ENCODE data around the gene IGFBP3. TPM values are rescaled to one million over a fixed set of nuclear protein-coding genes. Genes with fewer than 3 reads are reported as not detected.

IGFBP3 gene
- total and polyA plus RNA-seq, 2 experiments from 2014 or later = 11.2 to 11.3 TPM

DNA sequence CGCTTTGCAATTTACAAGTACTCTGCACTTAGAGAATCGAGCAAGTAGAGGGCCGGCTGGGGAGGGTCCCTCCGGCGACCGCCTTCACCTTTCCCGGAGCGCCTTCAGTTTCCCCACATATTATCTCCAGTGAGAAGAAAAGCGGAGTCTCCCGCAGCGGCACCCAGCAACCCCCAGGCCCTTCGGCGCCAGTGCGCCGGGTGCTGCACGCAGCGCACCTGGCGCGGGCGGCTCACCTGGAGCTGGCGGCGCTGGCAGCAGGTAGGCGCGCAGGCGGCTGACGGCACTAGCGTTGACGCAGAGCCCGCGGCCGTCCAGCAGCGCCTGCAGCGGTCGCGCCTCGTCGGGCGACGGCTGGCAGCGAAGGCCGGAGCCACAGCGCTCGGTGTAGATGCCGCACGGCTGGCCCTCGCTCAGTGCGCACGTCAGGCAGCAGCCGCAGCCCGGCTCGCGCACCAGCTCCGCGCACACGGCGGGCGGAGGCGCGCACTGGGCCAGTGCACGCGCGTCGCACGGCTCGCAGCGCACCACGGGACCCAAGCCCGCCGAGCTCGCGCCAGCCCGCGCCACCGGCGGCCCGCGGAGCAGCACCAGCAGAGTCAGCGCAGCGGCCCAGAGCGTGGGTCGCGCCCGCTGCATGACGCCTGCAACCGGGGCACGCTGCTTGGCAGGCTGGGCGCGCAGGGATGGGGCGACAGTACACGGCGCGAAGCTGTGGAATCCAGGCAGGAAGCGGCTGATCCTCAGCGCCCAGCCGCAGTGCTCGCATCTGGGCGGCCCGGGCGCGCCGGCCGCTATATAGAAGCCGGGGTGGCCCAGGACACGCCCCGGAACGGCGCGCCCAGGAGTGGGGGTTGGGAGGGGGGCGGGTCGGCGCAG, at the start of gene IGFBP3 (continued):
- TF ChIP-seq, protein P1, sequence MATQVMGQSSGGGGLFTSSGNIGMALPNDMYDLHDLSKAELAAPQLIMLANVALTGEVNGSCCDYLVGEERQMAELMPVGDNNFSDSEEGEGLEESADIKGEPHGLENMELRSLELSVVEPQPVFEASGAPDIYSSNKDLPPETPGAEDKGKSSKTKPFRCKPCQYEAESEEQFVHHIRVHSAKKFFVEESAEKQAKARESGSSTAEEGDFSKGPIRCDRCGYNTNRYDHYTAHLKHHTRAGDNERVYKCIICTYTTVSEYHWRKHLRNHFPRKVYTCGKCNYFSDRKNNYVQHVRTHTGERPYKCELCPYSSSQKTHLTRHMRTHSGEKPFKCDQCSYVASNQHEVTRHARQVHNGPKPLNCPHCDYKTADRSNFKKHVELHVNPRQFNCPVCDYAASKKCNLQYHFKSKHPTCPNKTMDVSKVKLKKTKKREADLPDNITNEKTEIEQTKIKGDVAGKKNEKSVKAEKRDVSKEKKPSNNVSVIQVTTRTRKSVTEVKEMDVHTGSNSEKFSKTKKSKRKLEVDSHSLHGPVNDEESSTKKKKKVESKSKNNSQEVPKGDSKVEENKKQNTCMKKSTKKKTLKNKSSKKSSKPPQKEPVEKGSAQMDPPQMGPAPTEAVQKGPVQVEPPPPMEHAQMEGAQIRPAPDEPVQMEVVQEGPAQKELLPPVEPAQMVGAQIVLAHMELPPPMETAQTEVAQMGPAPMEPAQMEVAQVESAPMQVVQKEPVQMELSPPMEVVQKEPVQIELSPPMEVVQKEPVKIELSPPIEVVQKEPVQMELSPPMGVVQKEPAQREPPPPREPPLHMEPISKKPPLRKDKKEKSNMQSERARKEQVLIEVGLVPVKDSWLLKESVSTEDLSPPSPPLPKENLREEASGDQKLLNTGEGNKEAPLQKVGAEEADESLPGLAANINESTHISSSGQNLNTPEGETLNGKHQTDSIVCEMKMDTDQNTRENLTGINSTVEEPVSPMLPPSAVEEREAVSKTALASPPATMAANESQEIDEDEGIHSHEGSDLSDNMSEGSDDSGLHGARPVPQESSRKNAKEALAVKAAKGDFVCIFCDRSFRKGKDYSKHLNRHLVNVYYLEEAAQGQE (IDR thresholded peaks at IDR 0.05; ENCODE audit: unreplicated experiment) = no peak

DNA sequence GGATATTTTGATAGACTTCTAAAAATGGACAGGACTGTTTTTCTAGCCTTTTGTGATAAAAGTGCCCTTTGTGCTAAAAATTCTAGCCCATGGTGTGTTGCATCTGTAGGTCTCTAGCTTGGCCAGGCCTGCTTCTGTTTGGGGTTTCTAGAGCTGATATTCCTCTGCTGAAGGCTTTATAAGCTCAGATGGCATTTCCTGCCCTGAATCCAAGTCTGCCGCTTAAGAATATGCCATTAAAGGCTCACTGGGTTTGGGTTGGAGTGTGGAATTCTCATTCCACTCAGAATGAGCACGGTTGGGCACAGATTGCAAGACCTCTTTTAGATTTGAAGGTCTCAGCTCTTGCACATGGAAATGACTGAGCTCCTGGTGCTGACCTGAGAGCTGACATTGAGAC, 49.4 kb upstream of the IGFBP3 start:
- H3K27me3 ChIP-seq (ENCODE audit: insufficient read depth) = no peaks in the 10 kb centered on the region
- no peaks in the 10 kb centered on the region for H3K9me2 ChIP-seq (ENCODE audit: insufficient read depth)
- no peak overlapping the region for H2AFZ ChIP-seq
- Mint-ChIP-seq H3K27me3 (ENCODE audit: insufficient read depth, low read depth, poor library complexity) (peaks cover 2% of the 10 kb centered on the region), H3K9me3 (peaks cover 5% of the 10 kb centered on the region; the same call in 2 of the 3 replicates), H3K27ac (no peak overlapping the region), H3K4me1 (no peaks in the 10 kb centered on the region), H3K4me3 (no peak overlapping the region), H3K36me3 (ENCODE audit: low read depth) (no peaks in the 10 kb centered on the region)
- no peak for DNase-seq (ENCODE audit: low spot score)
- H3K27ac ChIP-seq (ENCODE audit: low read depth) = no peak overlapping the region
- ATAC-seq = no peak
- H3K4me3 ChIP-seq = no peak overlapping the region
- no peaks in the 10 kb centered on the region for H3K36me3 ChIP-seq (ENCODE audit: insufficient read depth)
- H3K4me1 ChIP-seq (ENCODE audit: insufficient read depth) = no peaks in the 10 kb centered on the region
- no peaks in the 10 kb centered on the region for H4K20me1 ChIP-seq (replicated peaks; ENCODE audit: insufficient read depth)
- no peaks in the 10 kb centered on the region for H3K79me2 ChIP-seq (replicated peaks; ENCODE audit: insufficient read depth)
- no peak overlapping the region for H3K4me2 ChIP-seq
- H3F3A ChIP-seq (replicated peaks; ENCODE audit: low read depth) = no peaks in the 10 kb centered on the region
- TF ChIP-seq NANOG (IDR thresholded peaks at IDR 0.05; ENCODE audit: borderline replicate concordance) (no peak), STAT1 (IDR thresholded peaks at IDR 0.05; ENCODE audit: unreplicated experiment) (no peak), ZNF114 (CRISPR knock-in tag; IDR thresholded peaks at IDR 0.05) (no peak), POLR2AphosphoS5 (IDR thresholded peaks at IDR 0.05; ENCODE audit: low read depth) (no peak), EZH2phosphoT487 (IDR thresholded peaks at IDR 0.05; ENCODE audit: unreplicated experiment) (no peak)
- TF ChIP-seq, protein P1 (IDR thresholded peaks at IDR 0.05; ENCODE audit: unreplicated experiment) = no peak
- TF ChIP-seq, protein P2, sequence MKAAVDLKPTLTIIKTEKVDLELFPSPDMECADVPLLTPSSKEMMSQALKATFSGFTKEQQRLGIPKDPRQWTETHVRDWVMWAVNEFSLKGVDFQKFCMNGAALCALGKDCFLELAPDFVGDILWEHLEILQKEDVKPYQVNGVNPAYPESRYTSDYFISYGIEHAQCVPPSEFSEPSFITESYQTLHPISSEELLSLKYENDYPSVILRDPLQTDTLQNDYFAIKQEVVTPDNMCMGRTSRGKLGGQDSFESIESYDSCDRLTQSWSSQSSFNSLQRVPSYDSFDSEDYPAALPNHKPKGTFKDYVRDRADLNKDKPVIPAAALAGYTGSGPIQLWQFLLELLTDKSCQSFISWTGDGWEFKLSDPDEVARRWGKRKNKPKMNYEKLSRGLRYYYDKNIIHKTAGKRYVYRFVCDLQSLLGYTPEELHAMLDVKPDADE (IDR thresholded peaks at IDR 0.05) = no peak
- TF ChIP-seq, protein P3, sequence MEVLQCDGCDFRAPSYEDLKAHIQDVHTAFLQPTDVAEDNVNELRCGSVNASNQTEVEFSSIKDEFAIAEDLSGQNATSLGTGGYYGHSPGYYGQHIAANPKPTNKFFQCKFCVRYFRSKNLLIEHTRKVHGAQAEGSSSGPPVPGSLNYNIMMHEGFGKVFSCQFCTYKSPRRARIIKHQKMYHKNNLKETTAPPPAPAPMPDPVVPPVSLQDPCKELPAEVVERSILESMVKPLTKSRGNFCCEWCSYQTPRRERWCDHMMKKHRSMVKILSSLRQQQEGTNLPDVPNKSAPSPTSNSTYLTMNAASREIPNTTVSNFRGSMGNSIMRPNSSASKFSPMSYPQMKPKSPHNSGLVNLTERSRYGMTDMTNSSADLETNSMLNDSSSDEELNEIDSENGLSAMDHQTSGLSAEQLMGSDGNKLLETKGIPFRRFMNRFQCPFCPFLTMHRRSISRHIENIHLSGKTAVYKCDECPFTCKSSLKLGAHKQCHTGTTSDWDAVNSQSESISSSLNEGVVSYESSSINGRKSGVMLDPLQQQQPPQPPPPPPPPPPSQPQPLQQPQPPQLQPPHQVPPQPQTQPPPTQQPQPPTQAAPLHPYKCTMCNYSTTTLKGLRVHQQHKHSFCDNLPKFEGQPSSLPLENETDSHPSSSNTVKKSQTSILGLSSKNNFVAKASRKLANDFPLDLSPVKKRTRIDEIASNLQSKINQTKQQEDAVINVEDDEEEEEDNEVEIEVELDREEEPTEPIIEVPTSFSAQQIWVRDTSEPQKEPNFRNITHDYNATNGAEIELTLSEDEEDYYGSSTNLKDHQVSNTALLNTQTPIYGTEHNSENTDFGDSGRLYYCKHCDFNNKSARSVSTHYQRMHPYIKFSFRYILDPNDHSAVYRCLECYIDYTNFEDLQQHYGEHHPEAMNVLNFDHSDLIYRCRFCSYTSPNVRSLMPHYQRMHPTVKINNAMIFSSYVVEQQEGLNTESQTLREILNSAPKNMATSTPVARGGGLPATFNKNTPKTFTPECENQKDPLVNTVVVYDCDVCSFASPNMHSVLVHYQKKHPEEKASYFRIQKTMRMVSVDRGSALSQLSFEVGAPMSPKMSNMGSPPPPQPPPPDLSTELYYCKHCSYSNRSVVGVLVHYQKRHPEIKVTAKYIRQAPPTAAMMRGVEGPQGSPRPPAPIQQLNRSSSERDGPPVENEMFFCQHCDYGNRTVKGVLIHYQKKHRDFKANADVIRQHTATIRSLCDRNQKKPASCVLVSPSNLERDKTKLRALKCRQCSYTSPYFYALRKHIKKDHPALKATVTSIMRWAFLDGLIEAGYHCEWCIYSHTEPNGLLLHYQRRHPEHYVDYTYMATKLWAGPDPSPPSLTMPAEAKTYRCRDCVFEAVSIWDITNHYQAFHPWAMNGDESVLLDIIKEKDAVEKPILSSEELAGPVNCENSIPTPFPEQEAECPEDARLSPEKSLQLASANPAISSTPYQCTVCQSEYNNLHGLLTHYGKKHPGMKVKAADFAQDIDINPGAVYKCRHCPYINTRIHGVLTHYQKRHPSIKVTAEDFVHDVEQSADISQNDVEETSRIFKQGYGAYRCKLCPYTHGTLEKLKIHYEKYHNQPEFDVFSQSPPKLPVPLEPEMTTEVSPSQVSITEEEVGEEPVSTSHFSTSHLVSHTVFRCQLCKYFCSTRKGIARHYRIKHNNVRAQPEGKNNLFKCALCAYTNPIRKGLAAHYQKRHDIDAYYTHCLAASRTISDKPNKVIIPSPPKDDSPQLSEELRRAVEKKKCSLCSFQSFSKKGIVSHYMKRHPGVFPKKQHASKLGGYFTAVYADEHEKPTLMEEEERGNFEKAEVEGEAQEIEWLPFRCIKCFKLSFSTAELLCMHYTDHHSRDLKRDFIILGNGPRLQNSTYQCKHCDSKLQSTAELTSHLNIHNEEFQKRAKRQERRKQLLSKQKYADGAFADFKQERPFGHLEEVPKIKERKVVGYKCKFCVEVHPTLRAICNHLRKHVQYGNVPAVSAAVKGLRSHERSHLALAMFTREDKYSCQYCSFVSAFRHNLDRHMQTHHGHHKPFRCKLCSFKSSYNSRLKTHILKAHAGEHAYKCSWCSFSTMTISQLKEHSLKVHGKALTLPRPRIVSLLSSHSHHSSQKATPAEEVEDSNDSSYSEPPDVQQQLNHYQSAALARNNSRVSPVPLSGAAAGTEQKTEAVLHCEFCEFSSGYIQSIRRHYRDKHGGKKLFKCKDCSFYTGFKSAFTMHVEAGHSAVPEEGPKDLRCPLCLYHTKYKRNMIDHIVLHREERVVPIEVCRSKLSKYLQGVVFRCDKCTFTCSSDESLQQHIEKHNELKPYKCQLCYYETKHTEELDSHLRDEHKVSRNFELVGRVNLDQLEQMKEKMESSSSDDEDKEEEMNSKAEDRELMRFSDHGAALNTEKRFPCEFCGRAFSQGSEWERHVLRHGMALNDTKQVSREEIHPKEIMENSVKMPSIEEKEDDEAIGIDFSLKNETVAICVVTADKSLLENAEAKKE (CRISPR knock-in tag; IDR thresholded peaks at IDR 0.05) = no peak

Data from GM23338 (cell line).